BE2C (cell line): ENCODE measurements around the gene FGF14.

Experiments
- DNase-seq: peaks from one replicate; pipeline ENCODE4 v3.0.0-alpha.2; 2020
- H3K27me3 ChIP-seq: fragments of 250-450 bp; sonication (Bioruptor Pico); 2 replicates; pipeline ENCODE4 v1.5.1; 2020; ENCODE audit warnings: mild to moderate bottlenecking
- H3K36me3 ChIP-seq: fragments of 250-450 bp; sonication (Bioruptor Pico); 2 replicates; pipeline ENCODE4 v1.5.1; 2020; ENCODE audit warnings: mild to moderate bottlenecking
- H3K4me1 ChIP-seq: fragments of 250-450 bp; sonication (Bioruptor Pico); 2 replicates; pipeline ENCODE4 v1.5.1; 2020
- H3K4me3 ChIP-seq: 2 replicates; pipeline ENCODE4 v1.5.1; 2011; ENCODE audit warnings: low read depth, low read length
- H3K9me3 ChIP-seq: fragments of 250-450 bp; sonication (Bioruptor Pico); 2 replicates; pipeline ENCODE4 v1.5.1; 2020
- CTCF ChIP-seq: IDR thresholded peaks from 2 replicates; pipeline ENCODE4 v1.5.1; 2012; ENCODE audit warnings: mild to moderate bottlenecking, low read depth, low read length

Gene FGF14

GRCh38 chr13:101866889-101867581 lies 534.8 kb downstream of the FGF14 start:
- Histone ChIP-seq H3K9me3 (no peaks in the 10 kb centered on the region), H3K27me3 (no peaks in the 10 kb centered on the region), H3K4me1 (no peaks in the 10 kb centered on the region), H3K4me3 (no peak overlapping the region), H3K36me3 (no peaks in the 10 kb centered on the region)
- DNase-seq = no peak
- no peak for TF ChIP-seq CTCF

- TF ChIP-seq CTCF = no peak
- no peak overlapping the region for H3K4me3 ChIP-seq
- H3K36me3 ChIP-seq = no peaks in the 10 kb centered on the region
- H3K4me1 ChIP-seq = no peaks in the 10 kb centered on the region
- no peak for DNase-seq
- no peaks in the 10 kb centered on the region for H3K9me3 ChIP-seq
- no peaks in the 10 kb centered on the region for H3K27me3 ChIP-seq
Observed at GRCh38 chr13:101858860-101859259, 543.0 kb downstream of the FGF14 start.

GRCh38 chr13:101846701-101847100 lies 555.1 kb downstream of the FGF14 start:
- H3K36me3 ChIP-seq = no peaks in the 10 kb centered on the region
- H3K4me3 ChIP-seq = no peak overlapping the region
- H3K27me3 ChIP-seq = no peaks in the 10 kb centered on the region
- DNase-seq = no peak
- TF ChIP-seq CTCF = no peak
- H3K4me1 ChIP-seq = peaks cover 4% of the 10 kb centered on the region; the same call in 1 of the 2 replicates
- H3K9me3 ChIP-seq = no peaks in the 10 kb centered on the region

GRCh38 chr13:101846249-101846648 lies 555.6 kb downstream of the FGF14 start:
- DNase-seq = no peak
- H3K4me1 ChIP-seq = peaks cover 3% of the 10 kb centered on the region; the same call in 1 of the 2 replicates
- H3K36me3 ChIP-seq = no peaks in the 10 kb centered on the region
- no peak overlapping the region for H3K4me3 ChIP-seq
- no peaks in the 10 kb centered on the region for H3K27me3 ChIP-seq
- no peaks in the 10 kb centered on the region for H3K9me3 ChIP-seq
- no peak for TF ChIP-seq CTCF

- no peak for DNase-seq
- Histone ChIP-seq H3K9me3 (no peaks in the 10 kb centered on the region), H3K4me3 (no peak overlapping the region), H3K36me3 (no peaks in the 10 kb centered on the region), H3K27me3 (no peaks in the 10 kb centered on the region), H3K4me1 (no peaks in the 10 kb centered on the region; the same call in 1 of the 2 replicates)
- TF ChIP-seq CTCF = no peak
Observed at GRCh38 chr13:101845245-101846020, 556.4 kb downstream of the FGF14 start.

- no peak for DNase-seq
- Histone ChIP-seq H3K36me3 (no peaks in the 10 kb centered on the region), H3K9me3 (no peaks in the 10 kb centered on the region), H3K4me1 (no peaks in the 10 kb centered on the region), H3K27me3 (no peaks in the 10 kb centered on the region), H3K4me3 (no peak overlapping the region)
- no peak for TF ChIP-seq CTCF
Observed at GRCh38 chr13:101841698-101842097, 560.1 kb downstream of the FGF14 start.
